Pancreas (tissue), 10 donors: ENCODE results near the gene DIP2C. TPM values are rescaled to one million over a fixed set of nuclear protein-coding genes. Genes with fewer than 3 reads are reported as not detected.
"Not testable (repeated sequence)": the region's sequence is repeated elsewhere in the genome, so short reads cannot be mapped to it uniquely, and the experiment has no call there.

Experiments used
- ATAC-seq, 4 donors: fragments of 200-7000 bp; cut with Tn5 transposase; one replicate each; pipeline versions ENCODE4 v1.8.0 to v1.9.1; 2020; ENCODE audit warnings: mild to moderate bottlenecking in 4 of 4, moderate library complexity in 4 of 4
- DNase-seq, 6 donors: peaks; one replicate each; pipeline ENCODE4 v3.0.0-alpha.2; 2020
- FAIRE-seq: peaks from 2 replicates; lab custom pipeline; 2012; peaks lifted over from hg19 to GRCh38; lab: Jason Lieb, UNC
- H3K27ac ChIP-seq, 4 donors: fragments of 200-600 bp; sonication (generic); 1 replicate in 3 of 4; 2 replicates in 1 of 4; pipeline versions ENCODE4 v1.5.0 to v1.8.0; 2020
- H3K27me3 ChIP-seq, 4 donors: fragments of 200-600 bp; one replicate each; pipeline ENCODE4 v1.8.0; 2021
- H3K36me3 ChIP-seq, 3 donors: fragments of 200-600 bp; sonication (generic) in 1 of 3; one replicate each; pipeline versions ENCODE4 v1.5.0 to v1.8.0; 2020 to 2021
- H3K4me1 ChIP-seq, 3 donors: fragments of 200-600 bp; one replicate each; pipeline ENCODE4 v1.8.0; 2021
- H3K4me3 ChIP-seq, 4 donors: fragments of 200-600 bp; sonication (generic) in 2 of 4; one replicate each; pipeline versions ENCODE4 v1.5.0 to v1.8.0; 2020 to 2021
- H3K9me3 ChIP-seq, 4 donors: fragments of 200-600 bp; one replicate each; pipeline ENCODE4 v1.8.0; 2021
- CTCF ChIP-seq, 4 donors: fragments of 200-600 bp; sonication (generic) in 3 of 4; IDR thresholded peaks; one replicate each; pipeline versions ENCODE4 v1.5.0 to v1.8.0; 2021; ENCODE audit warnings: antibody characterized with exemption in 4 of 4
- WGBS, 2 donors: extraction: QIAGEN DNeasy Blood & Tissue Kit; methylation state at CpG; one replicate each; pipeline ENCODE4 v1.1.7; 2013; 5-methylcytosine and 5-hydroxymethylcytosine counted together
- intact Hi-C, 3 donors: fragments of 100-400 bp; cut with DNase I; formaldehyde crosslinking; loops; one replicate each; pipeline versions ENCODE4 v1.11.1 to v1.14.2; 2022
- polyA plus RNA-seq, 2 donors: library from polyadenylated mRNA; stranded (reverse); fragments of 200-250 nt; gene quantifications; one replicate each; pipeline ENCODE4 v1.2.3, GENCODE V29; 2013
- total RNA-seq, 6 donors: library from RNA; stranded (reverse); fragmentation: NEBNext Ultra II Directional in 4 of 6; extraction: Animal tissue kit (Norgen Biotek cat#: 25700) in 4 of 6; gene quantifications; one replicate each; pipeline versions ENCODE4 v1.2.1 to v1.2.4, GENCODE V29; 2021 to 2023
- donor health status: healthy with polysubstance abuse.
- donor health status: DM: no; HTN: no; CAD: no; lungs with moderate emphysema.
- donor health status: DM: no; HTN: no; CAD: no.
- donor health status: control.
- donor health status: control.
- donor health status: Bipolar disorder and iron deficiency.
- donor health status: DM: yes; HTN: yes; CAD: no.
- donor health status: DM: no; HTN: no; CAD: no.
- donor health status: DM: no; HTN: no; CAD: no.
- donor health status: DM: yes; HTN: yes; CAD: no.

The DIP2C gene
- total and polyA plus RNA-seq, 8 donors, result 4.3 to 11.8 (median 7.3) TPM

- intact Hi-C loops, result no loop called here
- DNase-seq (no peak), ATAC-seq (no peak), FAIRE-seq (no peak)
- Histone ChIP-seq H3K9me3 (no peaks in the 10 kb centered on the region), H3K27me3 (no peaks in the 10 kb centered on the region), H3K36me3 (peaks cover 0 to 24% (median 0%) of the 10 kb centered on the region in 3 donors), H3K4me1 (no peaks in the 10 kb centered on the region), H3K4me3 (no peak overlapping the region), H3K27ac (no peak overlapping the region)
- TF ChIP-seq CTCF (IDR thresholded peaks at IDR 0.05), result no peak
- 78 to 87% methylated on average over 6 of the region's 6 CpGs for WGBS, 2 donors
Measured at GRCh38 chr10:370449-370825, 319.0 kb downstream of the DIP2C start.

- peaks cover 0 to 24% (median 0%) of the 10 kb centered on the region in 3 donors for H3K36me3 ChIP-seq
- DNase-seq, result no peak
- ATAC-seq, result peak in 1 of 4 donors; percentile 9
- H3K27ac ChIP-seq, result no peak overlapping the region
- WGBS, 2 donors, result 93 to 94% methylated on average over 22 of the region's 22 CpGs
- H3K27me3 ChIP-seq, result no peaks in the 10 kb centered on the region
- no peak for FAIRE-seq
- H3K9me3 ChIP-seq, result no peaks in the 10 kb centered on the region
- TF ChIP-seq CTCF (IDR thresholded peaks at IDR 0.05), result no peak
- H3K4me3 ChIP-seq, result no peak overlapping the region
- intact Hi-C loops, result no loop called here
- H3K4me1 ChIP-seq, result no peaks in the 10 kb centered on the region
Measured at GRCh38 chr10:369684-370448, 319.6 kb downstream of the DIP2C start.

- no peak for FAIRE-seq
- Histone ChIP-seq H3K4me1 (no peaks in the 10 kb centered on the region), H3K27me3 (no peaks in the 10 kb centered on the region), H3K36me3 (peaks cover 0 to 24% (median 0%) of the 10 kb centered on the region in 3 donors), H3K9me3 (no peaks in the 10 kb centered on the region), H3K27ac (no peak overlapping the region), H3K4me3 (no peak overlapping the region)
- no peak for ATAC-seq
- no peak for DNase-seq
- TF ChIP-seq CTCF (IDR thresholded peaks at IDR 0.05), result no peak
- intact Hi-C loops, result no loop called here
- WGBS, 2 donors, result 84 to 87% methylated on average over 18 of the region's 18 CpGs
Measured at GRCh38 chr10:369221-369683, 320.2 kb downstream of the DIP2C start.

GRCh38 chr10:368579-369220 is 320.8 kb downstream of the DIP2C start:
- WGBS, 2 donors, result 93% methylated on average over 17 of the region's 17 CpGs
- DNase-seq, result no peak
- TF ChIP-seq CTCF (IDR thresholded peaks at IDR 0.05), result no peak
- Histone ChIP-seq H3K27ac (no peak overlapping the region), H3K9me3 (no peaks in the 10 kb centered on the region), H3K4me1 (no peaks in the 10 kb centered on the region), H3K36me3 (peaks cover 0 to 24% (median 0%) of the 10 kb centered on the region in 3 donors), H3K27me3 (no peaks in the 10 kb centered on the region), H3K4me3 (no peak overlapping the region)
- FAIRE-seq, result no peak
- no peak for ATAC-seq
- intact Hi-C loops, result no loop called here

GRCh38 chr10:368107-368506 is 321.4 kb downstream of the DIP2C start:
- FAIRE-seq, result not testable (repeated sequence)

More at GRCh38 chr10:368107-368506, 321.4 kb downstream of the DIP2C start:
- H3K27me3 ChIP-seq, H3K27ac ChIP-seq, intact Hi-C loops, H3K4me1 ChIP-seq, DNase-seq, H3K4me3 ChIP-seq, ATAC-seq, H3K9me3 ChIP-seq: not testable (repeated sequence)
- WGBS, 2 donors, result 82 to 87% methylated on average over 10 of the region's 16 CpGs
- H3K36me3 ChIP-seq, result peaks cover 0 to 24% (median 1%) of the 10 kb centered on the region in 3 donors
